ENCODE results near the gene PLK5.
"Not testable (repeated sequence)": the region's sequence is repeated elsewhere in the genome, so short reads cannot be mapped to it uniquely, and the experiment has no call there.

Gene PLK5

GRCh38 chr19:1526979-1527649 is 3.2 kb downstream of the PLK5 start:
- DNase-seq, result no peak

- no peak for DNase-seq
Observed at GRCh38 chr19:1527650-1528309, 3.9 kb downstream of the PLK5 start.

GRCh38 chr19:1528596-1529429 is 4.9 kb downstream of the PLK5 start:
- no peak for DNase-seq

GRCh38 chr19:1529430-1529816 is 5.5 kb downstream of the PLK5 start:
- no peak for DNase-seq

GRCh38 chr19:1530856-1531255 is 7.0 kb downstream of the PLK5 start:
- DNase-seq, result not testable (repeated sequence)

GRCh38 chr19:1531587-1531986 is 7.7 kb downstream of the PLK5 start:
- DNase-seq, result no peak

- no peak for DNase-seq
Observed at GRCh38 chr19:1532003-1532402, 8.1 kb downstream of the PLK5 start.

- no peak for DNase-seq
Observed at GRCh38 chr19:1533510-1534150, 9.8 kb downstream of the PLK5 start.

- no peak for DNase-seq
Observed at GRCh38 chr19:1534972-1535371, 11.1 kb downstream of the PLK5 start.

- DNase-seq, result not testable (repeated sequence)
Observed at GRCh38 chr19:1535699-1536098, 11.8 kb downstream of the PLK5 start.

GRCh38 chr19:1538978-1539377 is 15.1 kb downstream of the PLK5 start:
- no peak for DNase-seq

- not testable (repeated sequence) for DNase-seq
Observed at GRCh38 chr19:1539749-1540148, 15.9 kb downstream of the PLK5 start.

- no peak for DNase-seq
Observed at GRCh38 chr19:1540365-1540925, 16.6 kb downstream of the PLK5 start.

- DNase-seq, result no peak
Observed at GRCh38 chr19:1549332-1549945, 25.6 kb downstream of the PLK5 start.

GRCh38 chr19:1551068-1552040 is 27.5 kb downstream of the PLK5 start:
- DNase-seq, result no peak

- DNase-seq, result no peak
Observed at GRCh38 chr19:1553415-1553814, 29.5 kb downstream of the PLK5 start.

GRCh38 chr19:1554968-1555367 is 31.1 kb downstream of the PLK5 start:
- no peak for DNase-seq

- DNase-seq, result no peak
Observed at GRCh38 chr19:1555487-1556389, 31.9 kb downstream of the PLK5 start.

- no peak for DNase-seq
Observed at GRCh38 chr19:1556390-1557070, 32.7 kb downstream of the PLK5 start.

Data from T-helper 2 cell (primary cell).